TTC549 (cell line): ENCODE data around the gene ZNF793.

Experiments
- FAIRE-seq: peaks from 2 replicates; lab custom pipeline; 2012; peaks lifted over from hg19 to GRCh38; lab: Jason Lieb, UNC

The ZNF793 gene

GRCh38 chr19:37506387-37507166 is at the start of gene ZNF793:
TSS of gene ZNF793 (plus strand) at chr19:37506939. CDS start at chr19:37523440, 16,501 bp downstream.
- no peak for FAIRE-seq

- FAIRE-seq = no peak
Observed at GRCh38 chr19:37466277-37466797, 40.4 kb upstream of the ZNF793 start.

- no peak for FAIRE-seq
Observed at GRCh38 chr19:37466798-37467607, 39.7 kb upstream of the ZNF793 start, which contains the start of gene ZNF569. TSS of gene ZNF569 (minus strand) at chr19:37467444. CDS start at chr19:37444921, 22,523 bp downstream.

- no peak for FAIRE-seq
Observed at GRCh38 chr19:37467608-37468090, 39.1 kb upstream of the ZNF793 start.

- no peak for FAIRE-seq
Observed at GRCh38 chr19:37468961-37469777, 37.6 kb upstream of the ZNF793 start, which contains the start of gene ZNF570. TSS of gene ZNF570 (plus strand) at chr19:37469356. CDS start at chr19:37470355, 999 bp downstream.

- no peak for FAIRE-seq
Observed at GRCh38 chr19:37470216-37470615, 36.5 kb upstream of the ZNF793 start.

GRCh38 chr19:37472165-37472564 is 34.6 kb upstream of the ZNF793 start:
- no peak for FAIRE-seq

- no peak for FAIRE-seq
Observed at GRCh38 chr19:37484406-37485168, 22.2 kb upstream of the ZNF793 start.

- no peak for FAIRE-seq
Observed at GRCh38 chr19:37492213-37492612, 14.5 kb upstream of the ZNF793 start.

- no peak for FAIRE-seq
Observed at GRCh38 chr19:37505958-37506386, 767 bp upstream of the ZNF793 start.

GRCh38 chr19:37507167-37507464 is 377 bp downstream of the ZNF793 start:
- no peak for FAIRE-seq

- FAIRE-seq = no peak
Observed at GRCh38 chr19:37511186-37511585, 4.4 kb downstream of the ZNF793 start.

- no peak for FAIRE-seq
Observed at GRCh38 chr19:37511821-37512220, 5.1 kb downstream of the ZNF793 start.

- FAIRE-seq = no peak
Observed at GRCh38 chr19:37513397-37513796, 6.7 kb downstream of the ZNF793 start.

GRCh38 chr19:37519890-37520289 is 13.2 kb downstream of the ZNF793 start:
- no peak for FAIRE-seq

- FAIRE-seq = no peak
Observed at GRCh38 chr19:37537391-37537947, 30.7 kb downstream of the ZNF793 start.

- FAIRE-seq = no peak
Observed at GRCh38 chr19:37551129-37551993, 44.6 kb downstream of the ZNF793 start.

GRCh38 chr19:37563518-37563917 is 56.8 kb downstream of the ZNF793 start:
- no peak for FAIRE-seq

- FAIRE-seq = no peak
Observed at GRCh38 chr19:37564624-37565369, 58.1 kb downstream of the ZNF793 start.
